K562 (cell line): ENCODE data around the gene TMEM184C. TPM values are rescaled to one million over a fixed set of nuclear protein-coding genes. Genes with fewer than 3 reads are reported as not detected.

Experiments used
- ATAC-seq: fragments of 200-7000 bp; cut with Tn5 transposase; 3 replicates; pipeline ENCODE4 v1.9.1; 2020; ENCODE audit warnings: moderate library complexity
- BruUV-seq: library from RNA; stranded (reverse); fragments of 400-500 nt; replicated peaks from 2 replicates; lab custom pipeline; 2021; lab: Mats Ljungman, UMichigan
- CTCF ChIA-PET: fragments of 300-600 bp; formaldehyde crosslinking; extraction: SDS; loops from one replicate; lab custom pipeline; 2021; ENCODE audit warnings: low intra/inter-chr PET ratio; lab: Yijun Ruan, JAX
- POLR2A ChIA-PET: fragments of 300-600, 350-650 bp; sonication (Branson Sonifier 250); formaldehyde crosslinking; extraction: SDS; loops from one replicate; lab custom pipeline; 2021; ENCODE audit warnings: antibody characterized with exemption, inconsistent platforms; lab: Yijun Ruan, JAX
- DNase-seq, 4 experiments: peaks; one replicate each; pipeline versions ENCODE4 v3.0.0 to v3.0.0-alpha.2; 2011 to 2018; ENCODE audit warnings: low spot score in 3 of 4, mixed read lengths in 3 of 4; ENCODE audit errors: extremely low read depth in 1 of 4
- FAIRE-seq: peaks from 2 replicates; lab custom pipeline; 2011; peaks lifted over from hg19 to GRCh38; lab: Jason Lieb, UNC
- H2AFZ ChIP-seq: 2 replicates; pipeline ENCODE4 v1.6.0; 2011; ENCODE audit warnings: low read depth, low read length, control low read depth, inconsistent platforms
- H3K27ac ChIP-seq: fragments of 200-600 bp; 3 replicates; pipeline ENCODE4 v1.8.0; 2011; ENCODE audit warnings: low read depth, mild to moderate bottlenecking, control low read depth, inconsistent platforms, low read length, moderate library complexity, mixed read lengths; ENCODE audit errors: extremely low read depth
- H3K27me3 ChIP-seq, 2 experiments: fragments of 300-600 bp in 1 of 2; 2 replicates in 1 of 2; 3 replicates in 1 of 2; pipeline versions ENCODE4 v1.6.0 to v1.8.0; 2011; ENCODE audit warnings: inconsistent platforms in 2 of 2, low read length in 2 of 2, mild to moderate bottlenecking in 1 of 2, mixed read lengths in 1 of 2, moderate library complexity in 1 of 2; ENCODE audit not compliant: control insufficient read depth in 2 of 2, insufficient read depth in 2 of 2
- H3K36me3 ChIP-seq: fragments of 300-600 bp; 3 replicates; pipeline ENCODE4 v1.8.0; 2011; ENCODE audit warnings: mild to moderate bottlenecking, low read length, inconsistent platforms; ENCODE audit not compliant: control insufficient read depth, insufficient read depth
- H3K4me1 ChIP-seq, 2 experiments: fragments of 200-600 bp in 1 of 2; replicated peaks in 1 of 2; 2 replicates in 1 of 2; 3 replicates in 1 of 2; pipeline versions ENCODE4 v1.5.1 to v1.8.0; 2011; ENCODE audit warnings: inconsistent platforms in 2 of 2, low read length in 2 of 2, mild to moderate bottlenecking in 1 of 2, mixed read lengths in 1 of 2, moderate library complexity in 1 of 2; ENCODE audit not compliant: control insufficient read depth in 2 of 2, insufficient read depth in 2 of 2
- H3K4me2 ChIP-seq: 2 replicates; pipeline ENCODE4 v1.6.1; 2011; ENCODE audit warnings: low read length, control low read depth, inconsistent platforms, mixed read lengths; ENCODE audit not compliant: insufficient read depth
- H3K4me3 ChIP-seq: fragments of 200-600 bp; sonication (generic), shearing (Covaris generic); 2 replicates; pipeline ENCODE4 v1.5.1; 2016; ENCODE audit warnings: control low read depth, inconsistent platforms
- H3K79me2 ChIP-seq: fragments of 200-600 bp; 3 replicates; pipeline ENCODE4 v1.8.0; 2011; ENCODE audit warnings: low read length, inconsistent platforms; ENCODE audit not compliant: control insufficient read depth, insufficient read depth
- H3K9ac ChIP-seq, 2 experiments: 2 replicates each; pipeline versions ENCODE4 v1.6.0 to v1.6.1; 2011; ENCODE audit warnings: low read depth in 2 of 2, low read length in 2 of 2, control low read depth in 1 of 2, inconsistent platforms in 1 of 2, mild to moderate bottlenecking in 1 of 2, mixed read lengths in 1 of 2; ENCODE audit not compliant: insufficient read depth in 1 of 2
- H3K9me1 ChIP-seq: one replicate; pipeline ENCODE4 v1.6.0; 2011; ENCODE audit warnings: inconsistent platforms, mild to moderate bottlenecking, low read length, moderate library complexity; ENCODE audit not compliant: control insufficient read depth, insufficient read depth
- H3K9me3 ChIP-seq: replicated peaks from 2 replicates; pipeline ENCODE4 v1.5.1; 2011; ENCODE audit warnings: low read depth, low read length, inconsistent platforms; ENCODE audit not compliant: control insufficient read depth, insufficient read depth
- H4K20me1 ChIP-seq: replicated peaks from 2 replicates; pipeline ENCODE4 v1.6.1; 2011; ENCODE audit warnings: low read length, inconsistent platforms, mixed read lengths; ENCODE audit not compliant: control insufficient read depth, insufficient read depth
- AFF4 ChIP-seq: sonication (generic); formaldehyde crosslinking; IDR thresholded peaks from 2 replicates; pipeline ENCODE4 v1.8.0; 2023; ENCODE audit warnings: mild to moderate bottlenecking, missing genetic modification reagents
- CBX8 ChIP-seq: fragments of 200-600 bp; sonication (generic); IDR thresholded peaks from 2 replicates; pipeline ENCODE4 v1.6.1; 2012; ENCODE audit warnings: borderline replicate concordance, mixed run types, low read depth, mild to moderate bottlenecking, moderate library complexity, mixed read lengths, low read length, control low read depth, inconsistent platforms; ENCODE audit not compliant: poor library complexity, severe bottlenecking; ENCODE audit errors: extremely low read depth
- FOXA3 ChIP-seq, 2 experiments: fragments of 450-650 bp in 1 of 2; sonication (generic) in 1 of 2; formaldehyde crosslinking; IDR thresholded peaks in 1 of 2; conservative IDR thresholded peaks in 1 of 2; 2 replicates each; pipeline versions ENCODE4 v1.4.0 to v1.8.0; 2020 to 2022; ENCODE audit warnings: mild to moderate bottlenecking in 2 of 2, missing genetic modification reagents in 1 of 2
- HDAC8 ChIP-seq: fragments of 450-650 bp; IDR thresholded peaks from 2 replicates; pipeline ENCODE4 v1.6.1; 2016; ENCODE audit warnings: mild to moderate bottlenecking, missing genetic modification characterization, moderate library complexity, missing compliant biosample characterization
- NR1H2 ChIP-seq: sonication (generic); formaldehyde crosslinking; IDR thresholded peaks from 2 replicates; pipeline ENCODE4 v1.4.0; 2020; ENCODE audit warnings: mild to moderate bottlenecking, missing genetic modification reagents
- PHF8 ChIP-seq: fragments of 200-600 bp; sonication (generic); IDR thresholded peaks from 2 replicates; pipeline ENCODE4 v1.6.1; 2012; ENCODE audit warnings: mixed run types, mild to moderate bottlenecking, inconsistent platforms, low read length, moderate library complexity, borderline replicate concordance
- SMAD1 ChIP-seq: fragments of 150-350 bp; IDR thresholded peaks from 2 replicates; pipeline ENCODE4 v1.6.1; 2014; ENCODE audit warnings: low read length, low read depth; ENCODE audit not compliant: partially characterized antibody
- SMAD3 ChIP-seq: fragments of 450-650 bp; formaldehyde crosslinking; conservative IDR thresholded peaks from 2 replicates; pipeline ENCODE4 v1.4.0; 2020; ENCODE audit warnings: mild to moderate bottlenecking
- ZNF212 ChIP-seq: fragments of 450-650 bp; formaldehyde crosslinking; IDR thresholded peaks from 2 replicates; pipeline ENCODE4 v1.4.0; 2020; ENCODE audit warnings: mild to moderate bottlenecking
- ZNF445 ChIP-seq: fragments of 250-450 bp; sonication (Bioruptor Pico); IDR thresholded peaks from 2 replicates; pipeline ENCODE4 v1.4.0; 2020; ENCODE audit warnings: low read depth, mild to moderate bottlenecking, moderate library complexity
- ZNF707 ChIP-seq: fragments of 250-450 bp; sonication (Bioruptor Pico); conservative IDR thresholded peaks from 2 replicates; pipeline ENCODE4 v1.8.0; 2022; ENCODE audit warnings: inconsistent platforms, mild to moderate bottlenecking, moderate library complexity
- in situ Hi-C: fragments of 300-500 bp; cut with MboI; formaldehyde crosslinking; loops from 4 replicates; pipeline ENCODE4 v1.15.0; 2018; ENCODE audit warnings: inconsistent platforms, mixed read lengths
- intact Hi-C: fragments of 100-400 bp; cut with micrococcal nuclease; formaldehyde crosslinking; loops from 2 replicates; pipeline ENCODE4 v1.14.2; 2022
- polyA plus RNA-seq, 8 experiments: library from polyadenylated mRNA; depleted of rRNA in 4 of 8; stranded (reverse) in 5 of 8; unstranded in 3 of 8; fragments of >200 nt; fragmentation: Nextera tagmentation in 2 of 8; fragmentation: Illumina TruSeq in 1 of 8; extraction: Ambion mirVana in 2 of 8; extraction: Trizol in 1 of 8; gene quantifications; 2 replicates each; pipeline versions ENCODE4 v1.2.1 to v1.2.3, GENCODE V29; 2011 to 2014; ENCODE audit warnings: inconsistent platforms in 1 of 8, missing spikeins in 1 of 8
- total RNA-seq, 7 experiments: library from RNA; depleted of rRNA in 6 of 7; stranded (reverse); fragments of >200 nt in 6 of 7; fragmentation: Illumina TruSeq in 2 of 7; extraction: Trizol in 2 of 7; gene quantifications; 2 replicates each; pipeline versions ENCODE4 v1.2.1 to v1.2.3, GENCODE V29; 2011 to 2021; ENCODE audit warnings: low replicate concordance in 1 of 7

Gene TMEM184C
- total and polyA plus RNA-seq, 9 of the 15 experiments (the other 6 are each of a cell fraction or from before 2014, with no cell fraction given): 3.9 to 24.2 (median 18.2) TPM

- DNase-seq (no peak), FAIRE-seq (no peak)
- BruUV-seq: no TSS peak
These were observed 11.7 kb upstream of the TMEM184C start for GRCh38 chr4:147605499-147605898.

More at GRCh38 chr4:147605499-147605898, 11.7 kb upstream of the TMEM184C start:
- Histone ChIP-seq H3K9me1 (no peaks in the 10 kb centered on the region), H3K79me2 (no peaks in the 10 kb centered on the region), H3K9me3 (no peaks in the 10 kb centered on the region), H2AFZ (no peak overlapping the region), H3K27ac (no peak overlapping the region), H3K4me3 (no peak overlapping the region), H3K9ac (no peak overlapping the region), H3K27me3 (no peaks in the 10 kb centered on the region), H3K4me2 (no peak overlapping the region), H4K20me1 (no peaks in the 10 kb centered on the region), H3K36me3 (no peaks in the 10 kb centered on the region), H3K4me1 (no peaks in the 10 kb centered on the region)
- ChIA-PET POLR2A (no interaction called here), CTCF (no interaction called here)
- ATAC-seq: no peak
- TF ChIP-seq SMAD1 (no peak), ZNF445 (CRISPR knock-in tag) (no peak), AFF4 (CRISPR knock-in tag) (no peak), NR1H2 (CRISPR knock-in tag) (no peak), SMAD3 (CRISPR knock-in tag) (no peak), ZNF707 (CRISPR knock-in tag) (no peak), PHF8 (no peak), CBX8 (no peak), HDAC8 (tag) (no peak), ZNF212 (CRISPR knock-in tag) (no peak), FOXA3 (CRISPR knock-in tag; conservative IDR thresholded peaks at IDR 0.05 in 1 of 2, IDR thresholded peaks at IDR 0.05 in 1 of 2) (no peak)
- in situ Hi-C loops (no loop called here), intact Hi-C loops (no loop called here)
